Mammary epithelial cell (primary cell): Measurements from ENCODE around the gene MYORG.

Source experiments
- EZH2 ChIP-seq: IDR thresholded peaks from 2 replicates; pipeline ENCODE4 v1.6.1; 2012; ENCODE audit warnings: low read length, inconsistent platforms, borderline replicate concordance
- TF ChIP-seq, protein P1 (sequence below), 2 donors: IDR thresholded peaks in 1 of 2; conservative IDR thresholded peaks in 1 of 2; 2 replicates each; pipeline ENCODE4 v1.5.1; 2011 to 2012; ENCODE audit warnings: inconsistent platforms in 2 of 2, low read length in 2 of 2, mild to moderate bottlenecking in 2 of 2, control low read depth in 1 of 2, low read depth in 1 of 2; ENCODE audit not compliant: insufficient read depth in 1 of 2; ENCODE audit errors: extremely low read depth in 1 of 2

DNA sequence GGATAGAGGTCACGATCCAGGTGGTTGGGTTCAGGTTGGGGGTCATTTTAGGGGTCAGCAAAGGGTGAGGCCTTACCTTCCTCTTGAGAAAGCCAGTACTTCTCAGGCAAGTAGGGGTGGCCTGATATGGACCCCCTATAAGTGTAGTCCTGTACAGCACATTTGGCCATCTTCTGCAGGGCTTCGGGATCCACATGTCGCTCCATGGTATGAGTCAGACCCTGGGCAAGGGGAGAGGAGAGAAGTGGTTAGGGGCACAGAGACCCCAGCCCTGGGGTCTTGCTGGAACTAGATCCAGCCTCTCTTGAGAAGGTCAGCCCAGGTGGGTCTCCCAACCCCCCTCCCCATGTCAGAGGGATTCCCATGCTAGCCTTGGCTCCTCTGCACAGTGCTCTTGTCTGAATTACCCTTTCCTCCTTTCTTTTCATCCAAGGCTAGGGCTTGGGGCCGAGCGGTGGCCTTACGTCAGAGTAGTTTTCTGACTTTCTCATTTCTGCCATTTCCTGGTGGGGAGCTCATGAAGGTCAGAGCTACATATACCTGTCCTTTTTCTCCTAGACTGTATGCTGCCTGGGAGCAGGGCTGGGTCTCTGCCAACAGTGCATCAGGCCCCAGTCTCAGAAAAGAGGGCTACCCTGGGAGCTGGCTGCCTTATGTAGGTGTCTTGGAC, 9.0 kb upstream of the MYORG start:
- TF ChIP-seq, protein P1, sequence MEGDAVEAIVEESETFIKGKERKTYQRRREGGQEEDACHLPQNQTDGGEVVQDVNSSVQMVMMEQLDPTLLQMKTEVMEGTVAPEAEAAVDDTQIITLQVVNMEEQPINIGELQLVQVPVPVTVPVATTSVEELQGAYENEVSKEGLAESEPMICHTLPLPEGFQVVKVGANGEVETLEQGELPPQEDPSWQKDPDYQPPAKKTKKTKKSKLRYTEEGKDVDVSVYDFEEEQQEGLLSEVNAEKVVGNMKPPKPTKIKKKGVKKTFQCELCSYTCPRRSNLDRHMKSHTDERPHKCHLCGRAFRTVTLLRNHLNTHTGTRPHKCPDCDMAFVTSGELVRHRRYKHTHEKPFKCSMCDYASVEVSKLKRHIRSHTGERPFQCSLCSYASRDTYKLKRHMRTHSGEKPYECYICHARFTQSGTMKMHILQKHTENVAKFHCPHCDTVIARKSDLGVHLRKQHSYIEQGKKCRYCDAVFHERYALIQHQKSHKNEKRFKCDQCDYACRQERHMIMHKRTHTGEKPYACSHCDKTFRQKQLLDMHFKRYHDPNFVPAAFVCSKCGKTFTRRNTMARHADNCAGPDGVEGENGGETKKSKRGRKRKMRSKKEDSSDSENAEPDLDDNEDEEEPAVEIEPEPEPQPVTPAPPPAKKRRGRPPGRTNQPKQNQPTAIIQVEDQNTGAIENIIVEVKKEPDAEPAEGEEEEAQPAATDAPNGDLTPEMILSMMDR (conservative IDR thresholded peaks at IDR 0.05 in 1 of 2, IDR thresholded peaks at IDR 0.05 in 1 of 2; ENCODE audit: extremely low read depth in 1 of 2, insufficient read depth in 1 of 2, low read depth in 1 of 2, low read length in 2 of 2) = no peak
- TF ChIP-seq EZH2 = no peak
